ENCODE measurements around the gene IKZF1. TPM values are rescaled to one million over a fixed set of nuclear protein-coding genes. Genes with fewer than 3 reads are reported as not detected.

IKZF1 gene
- 1 to 10 TPM; 1.8 to 5.9 (median 3.3) TPM for polyA plus RNA-seq
- long read RNA-seq, donor 1: 0 reads
- long read RNA-seq, donor 2: 0 reads
- long read RNA-seq, donor 3: 0 reads
- long read RNA-seq, donor 4: 0 reads
- long read RNA-seq, donor 5: 0 reads
- long read RNA-seq, donor 6: 0 reads
- long read RNA-seq, donor 7: 0 reads
- long read RNA-seq, donor 8: 0 reads
- long read RNA-seq, donor 9, full-length matches to known transcripts: 1 of 1 reads
- long read RNA-seq, donor 9, partial matches to known transcripts: 0 of 1 reads
- long read RNA-seq, donor 9, other reads (novel, unspliced or antisense): 0 of 1 reads
- long read RNA-seq, donor 10: 0 reads

DNA sequence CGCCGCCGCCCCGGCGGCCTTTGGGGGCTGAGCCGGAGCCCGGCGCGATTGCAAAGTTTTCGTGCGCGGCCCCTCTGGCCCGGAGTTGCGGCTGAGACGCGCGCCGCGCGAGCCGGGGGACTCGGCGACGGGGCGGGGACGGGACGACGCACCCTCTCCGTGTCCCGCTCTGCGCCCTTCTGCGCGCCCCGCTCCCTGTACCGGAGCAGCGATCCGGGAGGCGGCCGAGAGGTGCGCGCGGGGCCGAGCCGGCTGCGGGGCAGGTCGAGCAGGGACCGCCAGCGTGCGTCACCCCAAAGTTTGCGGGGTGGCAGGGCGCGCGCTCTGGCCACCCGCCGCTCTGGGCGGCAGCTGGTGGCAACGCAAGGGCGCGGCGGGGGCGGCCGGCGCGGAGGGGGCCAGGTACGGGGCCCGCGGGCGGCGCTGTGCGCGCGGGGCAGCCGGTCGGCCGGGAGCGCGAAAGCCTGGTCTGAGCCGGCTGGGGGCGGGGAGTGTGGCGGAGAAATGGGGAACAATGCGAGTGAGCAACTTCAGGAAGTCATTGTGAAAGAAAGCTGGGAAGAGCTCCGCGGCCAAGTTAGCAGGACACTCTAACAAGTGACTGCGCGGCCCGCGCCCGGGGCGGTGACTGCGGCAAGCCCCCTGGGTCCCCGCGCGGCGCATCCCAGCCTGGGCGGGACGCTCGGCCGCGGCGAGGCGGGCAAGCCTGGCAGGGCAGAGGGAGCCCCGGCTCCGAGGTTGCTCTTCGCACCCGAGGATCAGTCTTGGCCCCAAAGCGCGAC lies at the start of gene IKZF1:
IKZF1 (plus strand) TSS at position 588 of the 782 bp plus-strand sequence. CDS start 14,346 bp downstream, outside the sequence.
- FAIRE-seq: no peak
- H3K4me3 ChIP-seq (ENCODE audit: low read depth in 1 of 3, low read length in 3 of 3): peak within 1 kb of the TSS in 2 of 3 donors; percentile 60 to 64
- DNase-seq: peak in 1 of 2 donors; percentile 48
- no peaks in the 10 kb centered on the region for H3K4me1 ChIP-seq (ENCODE audit: control insufficient read depth in 3 of 3, insufficient read depth in 2 of 3, low read depth in 1 of 3, low read length in 2 of 3)
- H3K36me3 ChIP-seq (ENCODE audit: control insufficient read depth in 3 of 3, insufficient read depth in 2 of 3, low read depth in 1 of 3, low read length in 3 of 3): no peaks in the 10 kb centered on the region
- peak within 1 kb of the TSS in 2 of 3 donors; percentile 66 to 88 for H3K27ac ChIP-seq (ENCODE audit: low read depth in 1 of 3, low read length in 2 of 3)
- 1% methylated on average over 59 to 107 of the region's 107 CpGs for WGBS, 3 donors
- peaks cover 3 to 65% (median 4%) of the 10 kb centered on the region in 3 donors for H3K27me3 ChIP-seq (ENCODE audit: control insufficient read depth in 3 of 3, insufficient read depth in 3 of 3, low read length in 3 of 3)
- H3K9me3 ChIP-seq (ENCODE audit: control insufficient read depth in 2 of 2, insufficient read depth in 1 of 2, low read depth in 1 of 2, low read length in 1 of 2): peaks cover 0 to 6% of the 10 kb centered on the region in 2 donors

DNA sequence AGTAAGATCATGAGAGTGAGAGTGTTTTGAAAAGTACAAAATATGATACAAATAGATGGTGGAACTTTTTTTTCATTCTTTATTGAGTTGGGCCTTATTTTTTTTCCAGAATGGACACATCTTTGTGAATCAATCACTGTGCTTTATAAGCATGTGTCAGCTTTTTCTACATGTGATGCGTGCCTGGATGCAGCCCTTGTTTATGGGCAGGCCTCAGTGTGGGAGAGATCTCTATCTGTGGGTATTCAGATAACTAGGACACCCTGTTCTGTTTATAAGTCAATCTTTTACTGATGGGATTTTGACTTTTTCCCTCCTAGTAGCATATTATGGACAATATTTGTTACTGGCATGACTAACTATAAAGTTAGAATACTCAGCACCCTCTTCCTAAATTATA lies 42.9 kb upstream of the IKZF1 start:
- Histone ChIP-seq H3K4me1 (ENCODE audit: control insufficient read depth in 3 of 3, insufficient read depth in 2 of 3, low read depth in 1 of 3, low read length in 2 of 3) (no peaks in the 10 kb centered on the region), H3K4me3 (ENCODE audit: low read depth in 1 of 3, low read length in 3 of 3) (no peak overlapping the region), H3K9me3 (ENCODE audit: control insufficient read depth in 2 of 2, insufficient read depth in 1 of 2, low read depth in 1 of 2, low read length in 1 of 2) (no peaks in the 10 kb centered on the region), H3K27me3 (ENCODE audit: control insufficient read depth in 3 of 3, insufficient read depth in 3 of 3, low read length in 3 of 3) (peaks cover 0 to 3% (median 0%) of the 10 kb centered on the region in 3 donors), H3K27ac (ENCODE audit: low read depth in 1 of 3, low read length in 2 of 3) (peak overlapping the region in 2 of 3 donors; percentile 20 to 66), H3K36me3 (ENCODE audit: control insufficient read depth in 3 of 3, insufficient read depth in 2 of 3, low read depth in 1 of 3, low read length in 3 of 3) (no peaks in the 10 kb centered on the region)
- FAIRE-seq (no peak), DNase-seq (peak in 1 of 2 donors; percentile 32)
- 62 to 79% (median 65%) methylated on average over 1 of the region's 1 CpG for WGBS, 3 donors

DNA sequence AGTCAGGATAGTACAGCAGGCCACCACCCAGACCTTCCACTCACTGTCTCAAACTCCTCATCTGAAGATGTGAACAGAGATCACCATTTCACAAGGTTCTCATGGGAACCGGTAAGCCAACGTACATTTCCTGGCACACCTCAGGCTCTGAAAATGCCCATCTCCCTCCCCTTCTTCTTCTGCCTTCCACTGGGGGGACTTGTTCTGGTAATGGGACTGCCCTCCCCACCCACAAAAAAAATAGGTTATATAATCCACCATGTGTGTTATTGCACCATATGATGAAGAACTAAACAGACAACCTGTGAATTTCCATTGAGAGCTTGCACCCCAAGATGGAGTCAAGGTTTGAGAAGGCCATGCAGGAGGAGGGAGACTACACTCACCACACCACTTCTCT lies 42.1 kb upstream of the IKZF1 start:
- no peak for DNase-seq
- peak overlapping the region in 2 of 3 donors; percentile 28 to 43 for H3K27ac ChIP-seq (ENCODE audit: low read depth in 1 of 3, low read length in 2 of 3)
- H3K36me3 ChIP-seq (ENCODE audit: control insufficient read depth in 3 of 3, insufficient read depth in 2 of 3, low read depth in 1 of 3, low read length in 3 of 3): no peaks in the 10 kb centered on the region
- H3K9me3 ChIP-seq (ENCODE audit: control insufficient read depth in 2 of 2, insufficient read depth in 1 of 2, low read depth in 1 of 2, low read length in 1 of 2): no peaks in the 10 kb centered on the region
- H3K4me3 ChIP-seq (ENCODE audit: low read depth in 1 of 3, low read length in 3 of 3): no peak overlapping the region
- H3K27me3 ChIP-seq (ENCODE audit: control insufficient read depth in 3 of 3, insufficient read depth in 3 of 3, low read length in 3 of 3): peaks cover 0 to 3% (median 0%) of the 10 kb centered on the region in 3 donors
- 79 to 84% (median 81%) methylated on average over 2 of the region's 2 CpGs for WGBS, 3 donors
- no peak for FAIRE-seq
- no peaks in the 10 kb centered on the region for H3K4me1 ChIP-seq (ENCODE audit: control insufficient read depth in 3 of 3, insufficient read depth in 2 of 3, low read depth in 1 of 3, low read length in 2 of 3)

DNA sequence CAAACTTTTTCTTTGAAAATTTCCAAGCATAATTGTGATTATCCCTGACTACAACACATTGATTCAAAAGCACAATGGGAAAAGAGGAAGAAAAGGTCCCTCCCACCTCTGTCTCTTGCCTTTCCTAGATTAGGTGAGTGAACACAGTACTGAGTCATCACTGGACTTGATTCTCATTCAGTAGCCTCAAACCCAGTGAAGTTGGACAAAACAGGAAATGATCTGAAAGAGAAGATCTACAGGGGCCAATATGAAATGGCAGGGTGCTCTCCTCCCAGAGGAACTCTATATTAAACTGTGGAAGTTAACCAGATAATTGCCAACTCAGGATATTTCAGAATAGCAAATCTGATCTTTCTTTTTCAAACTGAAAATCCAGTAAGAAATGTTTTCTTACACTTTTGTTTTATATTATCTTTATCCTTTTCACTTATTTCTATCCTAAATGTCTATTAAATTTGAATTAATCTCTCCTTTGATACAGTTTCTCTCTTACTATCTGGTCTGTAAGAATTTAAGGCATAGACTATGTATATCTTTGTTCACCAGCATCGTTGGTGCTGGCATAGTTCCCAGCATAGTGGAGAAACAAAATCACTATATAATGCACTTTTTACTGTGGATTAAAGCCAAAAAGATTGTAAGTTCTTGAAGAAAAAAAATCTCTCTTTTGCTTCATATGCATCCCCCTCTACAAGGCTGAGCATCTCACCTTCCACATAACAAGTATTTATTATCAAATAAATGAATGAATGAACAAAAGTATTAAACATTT lies 41.4 kb upstream of the IKZF1 start:
- WGBS, 3 donors: 8 to 16% (median 10%) methylated on average over 1 of the region's 1 CpG
- no peaks in the 10 kb centered on the region for H3K36me3 ChIP-seq (ENCODE audit: control insufficient read depth in 3 of 3, insufficient read depth in 2 of 3, low read depth in 1 of 3, low read length in 3 of 3)
- H3K27ac ChIP-seq (ENCODE audit: low read depth in 1 of 3, low read length in 2 of 3): no peak overlapping the region
- H3K9me3 ChIP-seq (ENCODE audit: control insufficient read depth in 2 of 2, insufficient read depth in 1 of 2, low read depth in 1 of 2, low read length in 1 of 2): no peaks in the 10 kb centered on the region
- no peak overlapping the region for H3K4me3 ChIP-seq (ENCODE audit: low read depth in 1 of 3, low read length in 3 of 3)
- DNase-seq (no peak), FAIRE-seq (no peak)
- no peaks in the 10 kb centered on the region for H3K4me1 ChIP-seq (ENCODE audit: control insufficient read depth in 3 of 3, insufficient read depth in 2 of 3, low read depth in 1 of 3, low read length in 2 of 3)
- peaks cover 0 to 3% (median 0%) of the 10 kb centered on the region in 3 donors for H3K27me3 ChIP-seq (ENCODE audit: control insufficient read depth in 3 of 3, insufficient read depth in 3 of 3, low read length in 3 of 3)

DNA sequence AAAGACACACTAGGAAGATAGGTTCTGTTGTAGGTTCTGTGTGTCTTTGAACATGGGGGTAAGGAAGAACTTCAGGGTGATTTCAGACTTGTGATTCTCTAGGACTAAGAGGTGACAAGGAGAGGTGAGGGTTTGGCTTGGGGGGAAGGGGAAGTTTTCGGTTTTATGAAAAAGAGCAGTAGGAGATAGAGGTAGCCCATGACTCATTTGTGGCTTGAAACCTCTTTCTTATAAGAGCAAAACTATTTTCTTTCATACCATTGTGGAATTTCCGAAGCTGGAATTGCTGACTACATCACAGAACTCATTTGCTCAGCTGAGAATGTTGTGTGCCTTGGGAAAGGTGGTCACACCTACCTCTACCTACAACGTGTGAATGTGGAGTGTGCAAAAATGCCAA lies 39.6 kb upstream of the IKZF1 start:
- Histone ChIP-seq H3K27ac (ENCODE audit: low read depth in 1 of 3, low read length in 2 of 3) (peak overlapping the region in 1 of 3 donors; percentile 31), H3K36me3 (ENCODE audit: control insufficient read depth in 3 of 3, insufficient read depth in 2 of 3, low read depth in 1 of 3, low read length in 3 of 3) (no peaks in the 10 kb centered on the region), H3K4me3 (ENCODE audit: low read depth in 1 of 3, low read length in 3 of 3) (no peak overlapping the region), H3K9me3 (ENCODE audit: control insufficient read depth in 2 of 2, insufficient read depth in 1 of 2, low read depth in 1 of 2, low read length in 1 of 2) (no peaks in the 10 kb centered on the region), H3K27me3 (ENCODE audit: control insufficient read depth in 3 of 3, insufficient read depth in 3 of 3, low read length in 3 of 3) (peaks cover 0 to 3% (median 0%) of the 10 kb centered on the region in 3 donors), H3K4me1 (ENCODE audit: control insufficient read depth in 3 of 3, insufficient read depth in 2 of 3, low read depth in 1 of 3, low read length in 2 of 3) (no peaks in the 10 kb centered on the region)
- FAIRE-seq (no peak), DNase-seq (no peak)
- WGBS, 3 donors: 43 to 46% (median 44%) methylated on average over 3 of the region's 3 CpGs

DNA sequence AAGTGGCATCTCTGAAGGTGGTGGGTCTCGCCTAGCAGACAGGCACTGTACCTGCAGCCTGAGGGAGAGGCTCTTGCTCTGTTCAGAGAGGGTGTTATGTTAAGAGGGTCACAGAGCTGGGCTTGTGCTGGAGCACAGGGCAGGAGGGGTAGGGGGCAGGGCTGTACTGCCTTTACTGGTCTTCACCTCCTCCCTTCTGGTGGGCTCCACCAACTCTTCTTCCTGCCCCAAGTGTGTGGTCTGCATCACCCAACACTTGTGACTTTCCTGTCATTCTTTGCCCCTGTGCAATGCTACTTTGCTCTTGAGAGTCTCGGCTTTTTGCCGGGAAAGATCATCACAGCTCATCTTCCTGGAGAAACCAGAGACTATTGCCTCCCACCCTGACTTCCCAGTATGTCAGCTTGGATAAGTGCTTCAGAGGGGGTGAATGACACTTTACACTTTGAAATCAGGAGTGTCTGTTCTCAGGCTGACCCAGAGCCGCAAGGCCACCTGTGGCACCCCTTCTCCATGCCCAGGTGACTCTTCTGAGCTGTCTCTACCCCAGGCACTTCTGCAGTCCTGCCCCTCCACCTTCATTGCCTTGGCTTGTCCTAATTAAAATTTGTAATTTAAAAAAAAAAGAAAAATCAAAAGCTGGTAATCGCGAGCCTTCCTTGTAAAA lies 38.4 kb upstream of the IKZF1 start:
- FAIRE-seq: no peak
- peaks cover 0 to 3% (median 0%) of the 10 kb centered on the region in 3 donors for H3K27me3 ChIP-seq (ENCODE audit: control insufficient read depth in 3 of 3, insufficient read depth in 3 of 3, low read length in 3 of 3)
- no peaks in the 10 kb centered on the region for H3K4me1 ChIP-seq (ENCODE audit: control insufficient read depth in 3 of 3, insufficient read depth in 2 of 3, low read depth in 1 of 3, low read length in 2 of 3)
- 65 to 77% (median 66%) methylated on average over 6 of the region's 6 CpGs for WGBS, 3 donors
- DNase-seq: no peak
- no peaks in the 10 kb centered on the region for H3K9me3 ChIP-seq (ENCODE audit: control insufficient read depth in 2 of 2, insufficient read depth in 1 of 2, low read depth in 1 of 2, low read length in 1 of 2)
- no peak overlapping the region for H3K4me3 ChIP-seq (ENCODE audit: low read depth in 1 of 3, low read length in 3 of 3)
- H3K36me3 ChIP-seq (ENCODE audit: control insufficient read depth in 3 of 3, insufficient read depth in 2 of 3, low read depth in 1 of 3, low read length in 3 of 3): no peaks in the 10 kb centered on the region
- peak overlapping the region in 2 of 3 donors; percentile 11 to 22 for H3K27ac ChIP-seq (ENCODE audit: low read depth in 1 of 3, low read length in 2 of 3)

DNA sequence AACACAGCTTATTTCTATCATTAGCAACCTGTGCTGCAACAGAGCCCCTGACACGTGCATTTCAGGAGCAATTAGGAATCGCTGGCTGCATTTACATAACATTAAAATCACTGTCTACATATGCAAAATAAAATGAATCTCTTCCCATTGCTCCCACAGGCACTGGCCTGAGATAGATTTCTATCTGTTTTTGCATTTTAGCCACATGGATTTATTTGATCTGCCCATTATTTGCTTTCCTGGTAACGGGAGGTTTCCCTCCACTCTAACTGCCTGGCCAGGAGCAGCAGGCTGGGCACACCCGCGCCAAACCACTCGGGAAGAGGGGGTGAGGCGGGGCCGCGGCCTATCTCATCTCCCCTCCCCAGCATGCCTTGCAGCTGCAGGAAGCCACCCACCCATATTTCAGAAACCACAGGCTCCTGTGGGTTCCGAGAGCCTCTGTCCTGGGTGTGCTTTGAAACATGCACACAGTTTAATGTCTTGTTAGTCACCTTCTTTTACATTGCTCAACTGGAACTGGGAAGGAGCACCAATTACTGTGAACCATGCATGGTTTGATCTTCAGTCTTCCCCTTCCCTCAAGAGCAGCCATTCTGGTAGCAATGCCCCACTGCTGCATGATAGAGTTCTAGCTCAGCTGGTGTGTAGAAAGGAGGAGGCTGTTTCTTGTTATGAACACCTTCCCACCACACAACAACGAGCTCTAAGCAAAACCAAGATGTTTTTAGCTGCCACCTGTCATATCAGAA lies 37.7 kb upstream of the IKZF1 start:
- FAIRE-seq (no peak), DNase-seq (peak in 1 of 2 donors; percentile 65)
- Histone ChIP-seq H3K27me3 (ENCODE audit: control insufficient read depth in 3 of 3, insufficient read depth in 3 of 3, low read length in 3 of 3) (peaks cover 0 to 3% (median 0%) of the 10 kb centered on the region in 3 donors), H3K36me3 (ENCODE audit: control insufficient read depth in 3 of 3, insufficient read depth in 2 of 3, low read depth in 1 of 3, low read length in 3 of 3) (no peaks in the 10 kb centered on the region), H3K4me1 (ENCODE audit: control insufficient read depth in 3 of 3, insufficient read depth in 2 of 3, low read depth in 1 of 3, low read length in 2 of 3) (no peaks in the 10 kb centered on the region), H3K9me3 (ENCODE audit: control insufficient read depth in 2 of 2, insufficient read depth in 1 of 2, low read depth in 1 of 2, low read length in 1 of 2) (no peaks in the 10 kb centered on the region), H3K4me3 (ENCODE audit: low read depth in 1 of 3, low read length in 3 of 3) (no peak overlapping the region), H3K27ac (ENCODE audit: low read depth in 1 of 3, low read length in 2 of 3) (peak overlapping the region in 1 of 3 donors; percentile 85)
- WGBS, 3 donors: 33 to 42% (median 42%) methylated on average over 11 of the region's 11 CpGs
